AG04450 (cell line): ENCODE results near the gene TGOLN2. TPM values are rescaled to one million over a fixed set of nuclear protein-coding genes. Genes with fewer than 3 reads are reported as not detected.

Source experiments
- CTCF ChIA-PET: fragments of 300-600, 350-600 bp; formaldehyde crosslinking; extraction: SDS; loops from one replicate; lab custom pipeline; 2022; ENCODE audit warnings: antibody characterized with exemption, inconsistent platforms; lab: Charles Lee
- POLR2A ChIA-PET: fragments of 350-600 bp; formaldehyde crosslinking; extraction: SDS; loops from one replicate; lab custom pipeline; 2021; ENCODE audit warnings: antibody characterized with exemption, inconsistent platforms; lab: Yijun Ruan, JAX
- DNase-seq: peaks from one replicate; pipeline ENCODE4 v3.0.0-alpha.2; 2011; ENCODE audit warnings: low read depth, low spot score
- H3K27ac ChIP-seq: one replicate; pipeline ENCODE4 v1.5.1; 2012; ENCODE audit warnings: low read depth, low read length, control low read depth
- H3K27me3 ChIP-seq: one replicate; pipeline ENCODE4 v1.6.0; 2012; ENCODE audit warnings: low read length; ENCODE audit not compliant: control insufficient read depth, insufficient read depth
- H3K4me3 ChIP-seq: 2 replicates; pipeline ENCODE4 v1.5.1; 2011; ENCODE audit warnings: mild to moderate bottlenecking, low read depth, low read length, control low read depth
- H3K9me3 ChIP-seq: 2 replicates; pipeline ENCODE4 v1.5.1; 2012; ENCODE audit warnings: low read length; ENCODE audit not compliant: control insufficient read depth, insufficient read depth
- polyA plus RNA-seq: library from polyadenylated mRNA; depleted of rRNA; stranded (reverse); fragments of >200 nt; gene quantifications from 2 replicates; pipeline ENCODE4 v1.2.3, GENCODE V29; 2011
- TF ChIP-seq, protein P1 (sequence below): IDR thresholded peaks from 2 replicates; pipeline ENCODE4 v1.5.1; 2011; ENCODE audit warnings: low read depth, low read length, control low read depth, inconsistent platforms

The TGOLN2 gene
- polyA plus RNA-seq, 1 experiment = 155 TPM

GRCh38 chr2:85287721-85288120 lies 40.1 kb downstream of the TGOLN2 start:
- Histone ChIP-seq H3K4me3 (no peak overlapping the region), H3K27ac (no peak overlapping the region), H3K27me3 (no peaks in the 10 kb centered on the region), H3K9me3 (no peaks in the 10 kb centered on the region)
- TF ChIP-seq, protein P1, sequence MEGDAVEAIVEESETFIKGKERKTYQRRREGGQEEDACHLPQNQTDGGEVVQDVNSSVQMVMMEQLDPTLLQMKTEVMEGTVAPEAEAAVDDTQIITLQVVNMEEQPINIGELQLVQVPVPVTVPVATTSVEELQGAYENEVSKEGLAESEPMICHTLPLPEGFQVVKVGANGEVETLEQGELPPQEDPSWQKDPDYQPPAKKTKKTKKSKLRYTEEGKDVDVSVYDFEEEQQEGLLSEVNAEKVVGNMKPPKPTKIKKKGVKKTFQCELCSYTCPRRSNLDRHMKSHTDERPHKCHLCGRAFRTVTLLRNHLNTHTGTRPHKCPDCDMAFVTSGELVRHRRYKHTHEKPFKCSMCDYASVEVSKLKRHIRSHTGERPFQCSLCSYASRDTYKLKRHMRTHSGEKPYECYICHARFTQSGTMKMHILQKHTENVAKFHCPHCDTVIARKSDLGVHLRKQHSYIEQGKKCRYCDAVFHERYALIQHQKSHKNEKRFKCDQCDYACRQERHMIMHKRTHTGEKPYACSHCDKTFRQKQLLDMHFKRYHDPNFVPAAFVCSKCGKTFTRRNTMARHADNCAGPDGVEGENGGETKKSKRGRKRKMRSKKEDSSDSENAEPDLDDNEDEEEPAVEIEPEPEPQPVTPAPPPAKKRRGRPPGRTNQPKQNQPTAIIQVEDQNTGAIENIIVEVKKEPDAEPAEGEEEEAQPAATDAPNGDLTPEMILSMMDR = no peak
- no peak for DNase-seq
- ChIA-PET POLR2A (no interaction called here), CTCF (interaction anchor here (0.7 to 7.4 kb wide), 5 partner anchors 9 to 221 kb away, joined by 3 to 108 read pairs (median 38); partner anchors contain the start of gene TCF7L1)

DNA sequence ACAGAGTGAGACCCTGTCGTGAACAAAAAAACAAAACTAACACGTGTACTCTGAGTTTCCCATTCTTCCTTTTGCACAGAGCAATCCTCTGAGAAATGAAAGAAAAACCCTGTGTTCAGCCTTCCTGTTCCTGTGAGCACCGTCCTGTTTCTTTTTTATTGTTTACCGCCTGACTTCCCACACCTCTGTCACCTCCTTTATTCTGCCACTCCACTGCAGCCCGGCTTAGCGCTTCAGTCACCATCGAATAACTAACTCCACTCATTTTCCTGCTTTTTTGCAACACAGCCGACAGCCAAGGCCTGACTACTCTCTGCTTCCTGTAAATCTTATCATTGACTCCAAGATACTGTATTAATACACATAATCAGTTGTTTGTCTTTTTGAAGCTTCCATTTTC lies 40.9 kb downstream of the TGOLN2 start:
- ChIA-PET CTCF (interaction anchor here (0.7 to 7.4 kb wide), 4 partner anchors 10 to 221 kb away, joined by 3 to 108 read pairs (median 54); partner anchors contain the start of gene TCF7L1), POLR2A (no interaction called here)
- Histone ChIP-seq H3K9me3 (no peaks in the 10 kb centered on the region), H3K4me3 (no peak overlapping the region), H3K27ac (no peak overlapping the region), H3K27me3 (no peaks in the 10 kb centered on the region)
- no peak for DNase-seq
- TF ChIP-seq, protein P1 = no peak

- POLR2A ChIA-PET = no interaction called here
- H3K27ac ChIP-seq = no peak overlapping the region
- no peak for DNase-seq
- TF ChIP-seq, protein P1 = no peak
- H3K27me3 ChIP-seq = no peaks in the 10 kb centered on the region
- H3K4me3 ChIP-seq = no peak overlapping the region
- CTCF ChIA-PET = interaction anchor here (0.7 to 7.4 kb wide), 4 partner anchors 14 to 217 kb away, joined by 4 to 108 read pairs (median 40); partner anchors contain the start of gene TCF7L1
- H3K9me3 ChIP-seq = no peaks in the 10 kb centered on the region
Observed at GRCh38 chr2:85283641-85284040, 44.1 kb downstream of the TGOLN2 start.

GRCh38 chr2:85282914-85283313 lies 44.9 kb downstream of the TGOLN2 start:
- no peak for DNase-seq
- TF ChIP-seq, protein P1 = no peak
- Histone ChIP-seq H3K27me3 (no peaks in the 10 kb centered on the region), H3K27ac (no peak overlapping the region), H3K4me3 (no peak overlapping the region), H3K9me3 (no peaks in the 10 kb centered on the region)
- ChIA-PET CTCF (interaction anchor here (1.0 to 7.4 kb wide), 4 partner anchors 17 to 217 kb away, joined by 4 to 108 read pairs (median 39); partner anchors contain the start of gene TCF7L1), POLR2A (interaction anchor here (0.6 kb wide), 1 partner anchor 150 kb away, joined by 3 read pairs; the partner anchor contains the start of gene TCF7L1)

DNA sequence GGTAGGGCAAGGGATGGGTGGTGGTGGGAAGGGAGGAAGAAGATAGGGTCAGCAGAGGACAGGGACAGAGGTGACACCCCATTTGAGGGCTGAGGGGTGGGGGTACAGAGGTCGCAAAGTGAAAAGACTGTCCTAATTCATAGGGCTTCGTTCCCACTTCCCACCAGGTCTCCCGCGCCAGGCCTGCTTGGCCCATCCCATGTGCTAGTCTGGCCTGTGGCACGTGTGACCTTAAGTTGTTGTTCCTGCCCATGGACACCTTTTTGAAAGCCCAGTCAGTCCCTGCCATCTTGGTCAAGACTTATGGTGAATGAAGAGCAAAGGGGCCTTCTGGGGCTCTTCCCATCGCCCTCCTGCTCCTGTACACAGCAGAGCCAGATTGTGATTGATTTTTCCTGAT lies 46.2 kb downstream of the TGOLN2 start:
- Histone ChIP-seq H3K4me3 (no peak overlapping the region), H3K9me3 (no peaks in the 10 kb centered on the region), H3K27me3 (no peaks in the 10 kb centered on the region), H3K27ac (no peak overlapping the region)
- no peak for DNase-seq
- TF ChIP-seq, protein P1 = no peak
- CTCF ChIA-PET = interaction anchor here (1.0 to 7.4 kb wide), 4 partner anchors 15 to 264 kb away, joined by 3 to 108 read pairs (median 5); no protein-coding TSS in a partner anchor
- POLR2A ChIA-PET = no interaction called here
